GM12874 (cell line): ENCODE measurements around the gene ADARB2.

Experiments used
- TF ChIP-seq, protein P1 (sequence below): IDR thresholded peaks from 2 replicates; pipeline ENCODE4 v1.5.1; 2011; ENCODE audit warnings: low read depth, mild to moderate bottlenecking, control low read depth, low read length, moderate library complexity; ENCODE audit not compliant: insufficient read depth

The ADARB2 gene

GRCh38 chr10:1255600-1256431 lies 481.5 kb downstream of the ADARB2 start:
- TF ChIP-seq, protein P1, sequence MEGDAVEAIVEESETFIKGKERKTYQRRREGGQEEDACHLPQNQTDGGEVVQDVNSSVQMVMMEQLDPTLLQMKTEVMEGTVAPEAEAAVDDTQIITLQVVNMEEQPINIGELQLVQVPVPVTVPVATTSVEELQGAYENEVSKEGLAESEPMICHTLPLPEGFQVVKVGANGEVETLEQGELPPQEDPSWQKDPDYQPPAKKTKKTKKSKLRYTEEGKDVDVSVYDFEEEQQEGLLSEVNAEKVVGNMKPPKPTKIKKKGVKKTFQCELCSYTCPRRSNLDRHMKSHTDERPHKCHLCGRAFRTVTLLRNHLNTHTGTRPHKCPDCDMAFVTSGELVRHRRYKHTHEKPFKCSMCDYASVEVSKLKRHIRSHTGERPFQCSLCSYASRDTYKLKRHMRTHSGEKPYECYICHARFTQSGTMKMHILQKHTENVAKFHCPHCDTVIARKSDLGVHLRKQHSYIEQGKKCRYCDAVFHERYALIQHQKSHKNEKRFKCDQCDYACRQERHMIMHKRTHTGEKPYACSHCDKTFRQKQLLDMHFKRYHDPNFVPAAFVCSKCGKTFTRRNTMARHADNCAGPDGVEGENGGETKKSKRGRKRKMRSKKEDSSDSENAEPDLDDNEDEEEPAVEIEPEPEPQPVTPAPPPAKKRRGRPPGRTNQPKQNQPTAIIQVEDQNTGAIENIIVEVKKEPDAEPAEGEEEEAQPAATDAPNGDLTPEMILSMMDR: no peak

GRCh38 chr10:1255118-1255517 lies 482.2 kb downstream of the ADARB2 start:
- TF ChIP-seq, protein P1: no peak

DNA sequence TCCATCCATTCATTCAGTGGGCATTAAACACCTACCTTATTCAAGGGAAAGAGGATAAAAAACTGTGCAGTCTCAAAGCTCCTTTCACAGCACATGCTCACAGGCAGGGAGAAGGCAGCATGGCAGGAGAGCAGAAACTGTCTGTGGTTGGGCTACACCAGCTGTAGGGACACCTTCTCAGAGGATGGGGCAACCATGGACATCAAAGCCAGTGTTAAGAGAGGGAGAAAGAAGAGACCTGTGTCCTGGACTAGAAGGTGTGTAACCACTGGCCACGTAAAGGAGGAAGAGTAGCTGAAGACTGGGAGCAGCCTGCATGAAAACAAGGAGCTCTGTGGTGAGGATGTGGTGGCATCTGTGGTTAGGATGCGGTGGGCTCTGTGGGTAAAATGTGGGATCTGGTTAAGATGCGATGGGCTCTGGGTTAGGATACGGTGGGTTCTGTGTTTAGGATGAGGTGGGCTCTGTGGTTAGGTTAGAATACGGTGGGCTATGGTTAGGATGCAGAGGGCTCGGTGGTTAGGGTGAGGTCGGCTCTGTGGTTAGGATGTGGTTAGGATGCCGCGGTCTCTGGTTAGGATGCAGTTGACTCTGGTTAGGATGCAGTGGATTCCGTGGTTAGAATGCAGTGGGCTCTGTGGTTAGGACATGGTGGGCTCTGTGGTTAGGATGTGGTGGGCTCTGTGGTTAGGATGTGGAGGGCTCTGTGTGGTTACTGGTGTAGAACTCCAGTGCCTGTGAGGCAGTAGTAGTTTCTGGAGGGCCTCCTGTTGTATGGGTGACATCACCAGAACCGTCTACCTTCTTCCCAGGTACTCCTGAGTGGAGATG lies 483.6 kb downstream of the ADARB2 start:
- TF ChIP-seq, protein P1: no peak

GRCh38 chr10:1251769-1252168 lies 485.6 kb downstream of the ADARB2 start:
- TF ChIP-seq, protein P1: no peak

DNA sequence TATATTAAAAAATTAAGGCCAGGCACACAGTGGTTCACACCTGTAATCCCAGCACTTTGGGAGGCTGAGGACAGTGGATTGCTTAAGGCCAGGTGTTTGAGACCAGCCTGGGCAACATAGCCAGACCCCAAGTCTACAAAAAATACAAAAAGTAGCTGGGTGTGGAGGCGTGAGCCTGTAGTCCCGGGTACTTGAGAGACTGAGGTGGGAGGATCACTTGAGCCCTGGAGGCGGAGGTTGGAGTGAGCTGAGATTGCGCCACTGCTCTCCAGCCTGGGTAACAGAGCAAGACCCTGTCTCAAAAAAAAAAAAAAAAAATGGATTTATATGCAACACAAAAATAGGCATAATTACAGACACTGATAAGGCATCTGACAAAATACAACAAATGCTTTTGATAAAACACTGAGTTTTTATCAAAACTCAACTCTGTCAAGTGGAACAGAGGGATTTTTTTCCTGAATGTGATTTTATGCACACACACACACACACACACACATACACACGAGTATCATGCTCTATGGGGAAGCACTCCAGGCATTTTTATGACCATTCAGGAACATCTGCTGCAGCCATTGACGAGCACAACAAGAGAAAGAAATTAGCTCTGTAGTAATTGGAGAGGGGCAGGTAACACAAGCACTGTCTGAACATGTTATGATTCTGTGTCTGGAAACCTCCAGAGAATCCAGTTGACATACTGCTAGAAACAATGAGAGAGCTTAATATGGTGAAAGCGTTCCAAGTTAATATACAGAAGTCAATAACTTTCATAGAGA lies 488.0 kb downstream of the ADARB2 start:
- TF ChIP-seq, protein P1: no peak

DNA sequence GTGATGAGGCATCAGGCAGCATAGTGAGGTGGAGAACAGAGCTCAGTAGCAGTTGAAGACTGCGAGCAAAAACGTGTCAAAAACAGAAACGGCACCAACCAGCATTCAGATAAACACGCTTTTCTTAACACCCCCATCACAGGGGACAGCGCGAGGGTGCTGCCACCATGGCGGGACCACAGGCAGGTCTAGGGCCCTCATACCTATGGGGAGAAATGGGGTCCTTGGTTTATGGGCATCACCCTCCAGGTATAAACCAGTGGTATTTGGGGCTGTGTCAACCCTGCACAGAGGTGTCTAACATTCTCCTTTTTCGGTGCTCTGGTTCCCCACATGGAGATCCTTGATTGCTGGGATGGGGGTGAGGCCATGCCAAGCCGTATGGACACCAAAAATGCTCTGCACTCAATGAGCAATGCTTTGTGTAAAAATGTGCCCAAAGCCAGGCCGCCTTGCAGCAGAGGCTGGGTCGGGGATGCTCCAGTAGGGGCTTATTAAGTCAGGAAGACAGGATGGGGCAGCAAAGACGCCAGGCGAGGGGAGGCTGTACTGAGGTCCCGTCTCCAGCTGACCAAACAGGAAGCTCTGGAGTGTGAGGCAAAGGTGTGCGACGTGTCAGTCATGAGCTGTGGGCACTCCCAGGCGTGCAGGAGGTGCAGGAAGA lies 489.6 kb downstream of the ADARB2 start:
- TF ChIP-seq, protein P1: no peak
